ENCODE data around the gene C19orf67. TPM values are rescaled to one million over a fixed set of nuclear protein-coding genes. Genes with fewer than 3 reads are reported as not detected.

The C19orf67 gene
- total and polyA plus RNA-seq, 2 of the 13 experiments (the other 11 are each of a cell fraction or from before 2014, with no cell fraction given), result 0.11 to 0.32 TPM

- TF ChIP-seq XRCC5 (optimal IDR thresholded peaks at IDR 0.05; ENCODE audit: low read length), result no peak
- TF ChIP-seq HNF4G (IDR thresholded peaks at IDR 0.05; ENCODE audit: borderline replicate concordance, low read depth, low read length), result 0 out of 2 replicates have a peak, but pooled peaks have one; percentile 15
- TF ChIP-seq HNF4G (CRISPR knock-in tag; IDR thresholded peaks at IDR 0.05; ENCODE audit: borderline replicate concordance, low read depth), result no peak
- TF ChIP-seq HIC2 (CRISPR knock-in tag; IDR thresholded peaks at IDR 0.05; ENCODE audit: low read depth), result peak; percentile 37; the same call in 1 of the 2 replicates
- no peak for TF ChIP-seq HINFP (CRISPR knock-in tag; IDR thresholded peaks at IDR 0.05; ENCODE audit: low read depth)
- TF ChIP-seq ZNF597 (CRISPR knock-in tag; IDR thresholded peaks at IDR 0.05), result no peak
- TF ChIP-seq POLR2AphosphoS2 (IDR thresholded peaks at IDR 0.05; ENCODE audit: low read depth, low read length), result no peak
- peak; percentile 89 for TF ChIP-seq ZNF652 (CRISPR knock-in tag; IDR thresholded peaks at IDR 0.05; ENCODE audit: borderline replicate concordance, low read depth)
- TF ChIP-seq RERE (CRISPR knock-in tag; IDR thresholded peaks at IDR 0.05; ENCODE audit: low read depth), result no peak
- TF ChIP-seq GMEB2 (CRISPR knock-in tag; IDR thresholded peaks at IDR 0.05; ENCODE audit: low read depth), result no peak
- TF ChIP-seq TAF15 (IDR thresholded peaks at IDR 0.05; ENCODE audit: low read depth, low read length, poor library complexity, severe bottlenecking), result no peak
- TF ChIP-seq ZNF629 (CRISPR knock-in tag; conservative IDR thresholded peaks at IDR 0.05), result peak; percentile 89
- TF ChIP-seq FIP1L1 (IDR thresholded peaks at IDR 0.05; ENCODE audit: borderline replicate concordance, insufficient read depth, low read depth, low read length), result no peak
- no peak for TF ChIP-seq CHCHD3 (CRISPR knock-in tag; IDR thresholded peaks at IDR 0.05)
- 0 out of 2 replicates have a peak, but pooled peaks have one; percentile 23 for TF ChIP-seq ZMYM3 (CRISPR knock-in tag; IDR thresholded peaks at IDR 0.05)
- no peak for TF ChIP-seq MED8 (CRISPR knock-in tag; IDR thresholded peaks at IDR 0.05; ENCODE audit: insufficient replicate concordance)
- TF ChIP-seq RXRB (CRISPR knock-in tag; IDR thresholded peaks at IDR 0.05; ENCODE audit: borderline replicate concordance), result no peak
- peak; percentile 10; the same call in 1 of the 2 replicates for TF ChIP-seq HNF4A (CRISPR knock-in tag; IDR thresholded peaks at IDR 0.05)
Observed at GRCh38 chr19:14110650-14111049, 25.1 kb upstream of the C19orf67 start (continued).
